Karpas-422 (cell line): ENCODE data around the gene KRTAP5-11. TPM values are rescaled to one million over a fixed set of nuclear protein-coding genes. Genes with fewer than 3 reads are reported as not detected.
"Not testable (repeated sequence)": the region's sequence is repeated elsewhere in the genome, so short reads cannot be mapped to it uniquely, and the experiment has no call there.

Source experiments
- DNase-seq: peaks from one replicate; pipeline ENCODE4 v3.0.0-alpha.2; 2015
- H2AFZ ChIP-seq: fragments of 200-600 bp; sonication (generic); 2 replicates; pipeline ENCODE4 v1.6.1; 2014; ENCODE audit warnings: antibody characterized with exemption, low read length, mixed read lengths
- H3K27ac ChIP-seq: fragments of 200-600 bp; sonication (generic); 2 replicates; pipeline ENCODE4 v1.5.1; 2014; ENCODE audit warnings: mild to moderate bottlenecking, low read length, moderate library complexity
- H3K27me3 ChIP-seq: fragments of 200-600 bp; sonication (generic); 2 replicates; pipeline ENCODE4 v1.6.1; 2014; ENCODE audit warnings: low read length, mixed read lengths
- H3K36me3 ChIP-seq: fragments of 200-600 bp; sonication (generic); 2 replicates; pipeline ENCODE4 v1.6.1; 2014; ENCODE audit warnings: low read length, mixed read lengths; ENCODE audit not compliant: insufficient read depth
- H3K4me1 ChIP-seq: fragments of 200-600 bp; sonication (generic); 2 replicates; pipeline ENCODE4 v1.6.1; 2014; ENCODE audit warnings: mild to moderate bottlenecking, low read length, mixed read lengths
- H3K4me2 ChIP-seq: fragments of 200-600 bp; sonication (generic); 2 replicates; pipeline ENCODE4 v1.6.1; 2014; ENCODE audit warnings: low read length, low read depth, mild to moderate bottlenecking; ENCODE audit not compliant: poor library complexity, severe bottlenecking
- H3K4me3 ChIP-seq: fragments of 200-600 bp; sonication (generic); 2 replicates; pipeline ENCODE4 v1.5.1; 2014; ENCODE audit warnings: mild to moderate bottlenecking, antibody characterized with exemption, low read length, mixed read lengths
- H3K79me2 ChIP-seq: fragments of 200-600 bp; sonication (generic); 2 replicates; pipeline ENCODE4 v1.6.1; 2014; ENCODE audit warnings: mild to moderate bottlenecking, low read length, mixed read lengths
- H3K9ac ChIP-seq: fragments of 200-600 bp; sonication (generic); 2 replicates; pipeline ENCODE4 v1.6.0; 2014; ENCODE audit warnings: low read length
- H3K9me2 ChIP-seq: fragments of 200-600 bp; sonication (generic), shearing (Covaris generic); replicated peaks from 2 replicates; pipeline ENCODE4 v1.6.0; 2014; ENCODE audit warnings: mild to moderate bottlenecking, low read length, moderate library complexity; ENCODE audit not compliant: insufficient read depth
- H3K9me3 ChIP-seq: fragments of 300-700, 200-600 bp; sonication (generic); 2 replicates; pipeline ENCODE4 v1.6.1; 2014; ENCODE audit warnings: low read length, mixed read lengths
- H4K20me1 ChIP-seq: fragments of 200-600 bp; sonication (generic); 2 replicates; pipeline ENCODE4 v1.6.1; 2014; ENCODE audit warnings: mild to moderate bottlenecking, antibody characterized with exemption, low read length, low read depth; ENCODE audit not compliant: insufficient read depth
- total RNA-seq: library from RNA; depleted of rRNA; stranded (reverse); fragments of >200 nt; shearing (Covaris generic); gene quantifications from 2 replicates; pipeline ENCODE4 v1.2.3, GENCODE V29; 2014; ENCODE audit warnings: low replicate concordance

The KRTAP5-11 gene
- total RNA-seq, 1 experiment from 2014 or later, result not detected

- not testable (repeated sequence) for H3K4me3 ChIP-seq, H4K20me1 ChIP-seq, H3K27ac ChIP-seq, H3K4me2 ChIP-seq, H2AFZ ChIP-seq, H3K79me2 ChIP-seq, H3K27me3 ChIP-seq, H3K9me2 ChIP-seq, H3K36me3 ChIP-seq, H3K9ac ChIP-seq, H3K9me3 ChIP-seq, DNase-seq
- peaks cover 10% of the 10 kb centered on the region for H3K4me1 ChIP-seq
Observed at GRCh38 chr11:71576688-71577465, 5.8 kb downstream of the KRTAP5-11 start.

- peaks cover 10% of the 10 kb centered on the region for H3K4me1 ChIP-seq
- peak; percentile 37 for DNase-seq
- 0 out of 2 replicates have a peak overlapping the region, but pooled peaks have one; percentile 9 for H3K9ac ChIP-seq
- no peaks in the 10 kb centered on the region for H3K36me3 ChIP-seq
- no peak overlapping the region for H3K4me3 ChIP-seq
- no peaks in the 10 kb centered on the region for H3K79me2 ChIP-seq
- no peaks in the 10 kb centered on the region for H3K27me3 ChIP-seq
- H3K9me3 ChIP-seq, result no peaks in the 10 kb centered on the region
- no peaks in the 10 kb centered on the region for H3K9me2 ChIP-seq
- 0 out of 2 replicates have a peak overlapping the region, but pooled peaks have one; percentile 67 for H2AFZ ChIP-seq
- no peak overlapping the region for H3K27ac ChIP-seq
- H4K20me1 ChIP-seq, result no peaks in the 10 kb centered on the region
- H3K4me2 ChIP-seq, result no peak overlapping the region
Observed at GRCh38 chr11:71575723-71576424, 6.8 kb downstream of the KRTAP5-11 start.

- Histone ChIP-seq H3K27me3 (no peaks in the 10 kb centered on the region), H3K9me3 (no peaks in the 10 kb centered on the region), H3K4me3 (no peak overlapping the region), H3K9ac (no peak overlapping the region), H4K20me1 (no peaks in the 10 kb centered on the region), H3K27ac (no peak overlapping the region), H3K36me3 (no peaks in the 10 kb centered on the region), H2AFZ (no peak overlapping the region), H3K79me2 (no peaks in the 10 kb centered on the region), H3K4me2 (no peak overlapping the region), H3K4me1 (peaks cover 10% of the 10 kb centered on the region), H3K9me2 (no peaks in the 10 kb centered on the region)
- DNase-seq, result no peak
Observed at GRCh38 chr11:71574418-71574817, 8.3 kb downstream of the KRTAP5-11 start.

GRCh38 chr11:71572811-71573210, 9.9 kb downstream of the KRTAP5-11 start:
- H3K79me2 ChIP-seq, result no peaks in the 10 kb centered on the region
- H3K27me3 ChIP-seq, result no peaks in the 10 kb centered on the region
- peak; percentile 21 for DNase-seq
- no peaks in the 10 kb centered on the region for H3K9me2 ChIP-seq
- no peaks in the 10 kb centered on the region for H3K9me3 ChIP-seq
- peaks cover 10% of the 10 kb centered on the region for H3K4me1 ChIP-seq
- no peaks in the 10 kb centered on the region for H4K20me1 ChIP-seq
- no peak overlapping the region for H3K4me3 ChIP-seq
- no peaks in the 10 kb centered on the region for H3K36me3 ChIP-seq
- no peak overlapping the region for H3K4me2 ChIP-seq
- H3K27ac ChIP-seq, result no peak overlapping the region
- H3K9ac ChIP-seq, result no peak overlapping the region
- no peak overlapping the region for H2AFZ ChIP-seq

GRCh38 chr11:71571101-71571850, 11.4 kb downstream of the KRTAP5-11 start:
- peaks cover 10% of the 10 kb centered on the region for H3K4me1 ChIP-seq
- not testable (repeated sequence) for H3K36me3 ChIP-seq, H3K27me3 ChIP-seq, H3K9me3 ChIP-seq, H3K27ac ChIP-seq, H3K9ac ChIP-seq, H3K4me3 ChIP-seq, H2AFZ ChIP-seq, H4K20me1 ChIP-seq, H3K9me2 ChIP-seq, DNase-seq, H3K79me2 ChIP-seq, H3K4me2 ChIP-seq

GRCh38 chr11:71568704-71569349, 13.8 kb downstream of the KRTAP5-11 start:
- no peak overlapping the region for H3K27ac ChIP-seq
- no peak overlapping the region for H2AFZ ChIP-seq
- no peak overlapping the region for H3K4me2 ChIP-seq
- no peaks in the 10 kb centered on the region for H3K4me1 ChIP-seq
- no peaks in the 10 kb centered on the region for H3K9me3 ChIP-seq
- DNase-seq, result no peak
- H3K79me2 ChIP-seq, result no peaks in the 10 kb centered on the region
- H3K27me3 ChIP-seq, result no peaks in the 10 kb centered on the region
- no peaks in the 10 kb centered on the region for H3K9me2 ChIP-seq
- no peak overlapping the region for H3K4me3 ChIP-seq
- no peaks in the 10 kb centered on the region for H4K20me1 ChIP-seq
- no peak overlapping the region for H3K9ac ChIP-seq
- H3K36me3 ChIP-seq, result no peaks in the 10 kb centered on the region

- H3K27ac ChIP-seq, H3K4me2 ChIP-seq, DNase-seq, H3K36me3 ChIP-seq, H3K9me2 ChIP-seq, H3K27me3 ChIP-seq, H3K4me1 ChIP-seq, H3K4me3 ChIP-seq, H4K20me1 ChIP-seq, H3K79me2 ChIP-seq, H2AFZ ChIP-seq, H3K9ac ChIP-seq, H3K9me3 ChIP-seq: not testable (repeated sequence)
Observed at GRCh38 chr11:71567633-71568032, 15.0 kb downstream of the KRTAP5-11 start.
